Central memory CD4-positive, alpha-beta T cell (primary cell): ENCODE measurements around the gene ADRM1.

ENCODE experiments used
- DNase-seq: peaks from one replicate; pipeline ENCODE4 v3.0.0; 2022

The ADRM1 gene

GRCh38 chr20:62299666-62300236, 3.0 kb upstream of the ADRM1 start:
- no peak for DNase-seq

GRCh38 chr20:62300319-62300718, 2.5 kb upstream of the ADRM1 start:
- DNase-seq = no peak

GRCh38 chr20:62301111-62301668, 1.6 kb upstream of the ADRM1 start:
- no peak for DNase-seq

- peak; percentile 82 for DNase-seq
Observed at GRCh38 chr20:62301773-62302340, 940 bp upstream of the ADRM1 start.

- no peak for DNase-seq
Observed at GRCh38 chr20:62303062-62303339, 204 bp downstream of the ADRM1 start.

GRCh38 chr20:62303340-62304226, 786 bp downstream of the ADRM1 start:
- no peak for DNase-seq

GRCh38 chr20:62304331-62305148, 1.7 kb downstream of the ADRM1 start:
- DNase-seq = no peak

GRCh38 chr20:62305149-62305764, 2.5 kb downstream of the ADRM1 start:
- DNase-seq = no peak

GRCh38 chr20:62305765-62306413, 3.1 kb downstream of the ADRM1 start:
- no peak for DNase-seq

- no peak for DNase-seq
Observed at GRCh38 chr20:62306414-62307187, 3.8 kb downstream of the ADRM1 start.

GRCh38 chr20:62307226-62308101, 4.7 kb downstream of the ADRM1 start:
- no peak for DNase-seq

- DNase-seq = no peak
Observed at GRCh38 chr20:62308102-62308822, 5.5 kb downstream of the ADRM1 start.

GRCh38 chr20:62309198-62309944, 6.6 kb downstream of the ADRM1 start:
- no peak for DNase-seq

GRCh38 chr20:62309947-62310756, 7.4 kb downstream of the ADRM1 start:
- DNase-seq = no peak

GRCh38 chr20:62310757-62311121, 7.9 kb downstream of the ADRM1 start:
- DNase-seq = no peak

- DNase-seq = no peak
Observed at GRCh38 chr20:62311150-62311549, 8.4 kb downstream of the ADRM1 start.

- no peak for DNase-seq
Observed at GRCh38 chr20:62311832-62312661, 9.2 kb downstream of the ADRM1 start.
